Endothelial cell of umbilical vein (primary cell): ENCODE measurements around the gene CYP26C1.

Source experiments
- EZH2 ChIP-seq: IDR thresholded peaks from 2 replicates; pipeline ENCODE4 v1.6.1; 2012; ENCODE audit warnings: borderline replicate concordance, low read depth, mild to moderate bottlenecking, moderate library complexity, low read length, inconsistent platforms; ENCODE audit not compliant: severe bottlenecking
- GATA2 ChIP-seq: IDR thresholded peaks from 2 replicates; pipeline ENCODE4 v1.7.0; 2011; ENCODE audit warnings: low read depth, mild to moderate bottlenecking, moderate library complexity, mixed read lengths, low read length; ENCODE audit not compliant: insufficient read length, insufficient read depth
- POLR2A ChIP-seq: IDR thresholded peaks from 2 replicates; pipeline ENCODE4 v1.6.1; 2012; ENCODE audit warnings: low read depth, mild to moderate bottlenecking, control low read depth, low read length
- POLR2AphosphoS5 ChIP-seq: IDR thresholded peaks from 2 replicates; pipeline ENCODE4 v1.6.1; 2012; ENCODE audit warnings: low read depth, mild to moderate bottlenecking, control low read depth, low read length, moderate library complexity; ENCODE audit not compliant: insufficient read depth
- TF ChIP-seq, protein P1 (sequence below), 2 donors: IDR thresholded peaks; 1 replicate in 1 of 2; 2 replicates in 1 of 2; pipeline ENCODE4 v1.5.1; 2011; ENCODE audit warnings: low read length in 2 of 2, mild to moderate bottlenecking in 2 of 2, moderate library complexity in 2 of 2, control low read depth in 1 of 2, inconsistent platforms in 1 of 2, low read depth in 1 of 2; ENCODE audit not compliant: insufficient read depth in 1 of 2; ENCODE audit errors: extremely low read depth in 1 of 2
- TF ChIP-seq, protein P2 (sequence below): IDR thresholded peaks from 2 replicates; pipeline ENCODE4 v1.6.1; 2011; ENCODE audit not compliant: insufficient read depth, insufficient read length

DNA sequence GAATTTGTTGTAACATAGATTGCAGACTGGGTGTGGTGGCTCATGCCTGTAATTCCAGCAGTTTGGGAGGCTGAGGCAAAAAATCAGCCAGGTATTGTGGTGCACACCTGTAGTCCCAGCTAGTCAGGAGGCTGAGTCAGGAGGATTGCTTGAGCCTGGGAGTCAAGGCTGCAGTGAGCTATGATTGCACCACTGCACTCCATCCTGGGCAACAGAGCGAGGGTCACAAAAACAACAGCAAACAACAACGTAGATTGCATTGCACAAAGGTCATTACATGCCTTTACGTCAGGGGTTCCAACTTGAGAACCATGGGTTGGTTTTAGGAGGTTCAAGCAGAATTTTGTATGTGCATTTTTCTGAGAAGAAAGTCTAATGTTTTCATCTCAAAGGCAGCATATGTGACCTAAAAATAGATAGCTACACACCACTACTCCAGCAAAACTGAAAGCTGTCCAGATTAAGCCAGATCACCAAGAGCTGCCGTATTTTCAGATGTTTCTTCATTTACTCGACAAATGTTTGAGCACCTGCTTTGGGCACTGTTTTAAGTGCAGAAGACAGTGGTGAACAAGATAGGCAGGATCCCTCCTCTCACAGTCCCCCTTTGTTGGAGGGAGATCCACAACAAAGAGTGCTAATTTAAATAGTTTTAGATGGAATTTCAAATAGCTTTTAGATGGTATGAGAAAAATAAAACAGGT, 28.3 kb upstream of the CYP26C1 start:
- TF ChIP-seq, protein P1, sequence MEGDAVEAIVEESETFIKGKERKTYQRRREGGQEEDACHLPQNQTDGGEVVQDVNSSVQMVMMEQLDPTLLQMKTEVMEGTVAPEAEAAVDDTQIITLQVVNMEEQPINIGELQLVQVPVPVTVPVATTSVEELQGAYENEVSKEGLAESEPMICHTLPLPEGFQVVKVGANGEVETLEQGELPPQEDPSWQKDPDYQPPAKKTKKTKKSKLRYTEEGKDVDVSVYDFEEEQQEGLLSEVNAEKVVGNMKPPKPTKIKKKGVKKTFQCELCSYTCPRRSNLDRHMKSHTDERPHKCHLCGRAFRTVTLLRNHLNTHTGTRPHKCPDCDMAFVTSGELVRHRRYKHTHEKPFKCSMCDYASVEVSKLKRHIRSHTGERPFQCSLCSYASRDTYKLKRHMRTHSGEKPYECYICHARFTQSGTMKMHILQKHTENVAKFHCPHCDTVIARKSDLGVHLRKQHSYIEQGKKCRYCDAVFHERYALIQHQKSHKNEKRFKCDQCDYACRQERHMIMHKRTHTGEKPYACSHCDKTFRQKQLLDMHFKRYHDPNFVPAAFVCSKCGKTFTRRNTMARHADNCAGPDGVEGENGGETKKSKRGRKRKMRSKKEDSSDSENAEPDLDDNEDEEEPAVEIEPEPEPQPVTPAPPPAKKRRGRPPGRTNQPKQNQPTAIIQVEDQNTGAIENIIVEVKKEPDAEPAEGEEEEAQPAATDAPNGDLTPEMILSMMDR (IDR thresholded peaks at IDR 0.05; ENCODE audit: extremely low read depth in 1 of 2, insufficient read depth in 1 of 2, low read depth in 1 of 2, low read length in 2 of 2): no peak
- TF ChIP-seq POLR2A: no peak
- TF ChIP-seq POLR2AphosphoS5: no peak
- TF ChIP-seq GATA2: no peak
- TF ChIP-seq, protein P2, sequence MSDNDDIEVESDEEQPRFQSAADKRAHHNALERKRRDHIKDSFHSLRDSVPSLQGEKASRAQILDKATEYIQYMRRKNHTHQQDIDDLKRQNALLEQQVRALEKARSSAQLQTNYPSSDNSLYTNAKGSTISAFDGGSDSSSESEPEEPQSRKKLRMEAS: no peak
- no peak for TF ChIP-seq EZH2
